OCI-LY1 (cell line): ENCODE measurements around the gene FANCD2OS.

Experiments used
- H2AFZ ChIP-seq: fragments of 200-600 bp; sonication (generic), shearing (Covaris generic); 2 replicates; pipeline ENCODE4 v1.6.0; 2014; ENCODE audit warnings: antibody characterized with exemption, mild to moderate bottlenecking, low read length
- H3F3A ChIP-seq: fragments of 200-600 bp; sonication (generic), shearing (Covaris generic); 2 replicates; pipeline ENCODE4 v1.6.0; 2014; ENCODE audit warnings: mild to moderate bottlenecking, antibody characterized with exemption, low read length, moderate library complexity; ENCODE audit not compliant: insufficient read depth
- H3K27ac ChIP-seq: fragments of 200-600 bp; sonication (generic); 2 replicates; pipeline ENCODE4 v1.5.1; 2014; ENCODE audit warnings: low read length, mixed run types, mild to moderate bottlenecking, low read depth; ENCODE audit not compliant: poor library complexity, severe bottlenecking
- H3K27me3 ChIP-seq: fragments of 200-600 bp; sonication (generic); 2 replicates; pipeline ENCODE4 v1.6.0; 2014; ENCODE audit warnings: antibody characterized with exemption, mild to moderate bottlenecking, low read length, moderate library complexity; ENCODE audit not compliant: insufficient read depth
- H3K36me3 ChIP-seq: fragments of 200-600 bp; sonication (generic); 2 replicates; pipeline ENCODE4 v1.6.1; 2014; ENCODE audit warnings: mild to moderate bottlenecking, antibody characterized with exemption, low read length, moderate library complexity, mixed read lengths; ENCODE audit not compliant: insufficient read depth
- H3K4me1 ChIP-seq: fragments of 200-600 bp; sonication (generic); 2 replicates; pipeline ENCODE4 v1.5.1; 2014; ENCODE audit warnings: mild to moderate bottlenecking, low read length, moderate library complexity; ENCODE audit not compliant: insufficient read depth, severe bottlenecking
- H3K4me2 ChIP-seq: fragments of 200-600 bp; sonication (generic), shearing (Covaris generic); 2 replicates; pipeline ENCODE4 v1.6.1; 2014; ENCODE audit warnings: low read length
- H3K4me3 ChIP-seq: fragments of 200-600 bp; sonication (generic); 2 replicates; pipeline ENCODE4 v1.5.1; 2014; ENCODE audit warnings: low read length, low read depth, mild to moderate bottlenecking, mixed read lengths; ENCODE audit not compliant: poor library complexity, severe bottlenecking
- H3K79me2 ChIP-seq: fragments of 200-600 bp; shearing (Covaris generic); 2 replicates; pipeline ENCODE4 v1.6.1; 2016; ENCODE audit warnings: mixed run types, low read length, mixed read lengths; ENCODE audit not compliant: insufficient read depth
- H3K9ac ChIP-seq: fragments of 200-600 bp; sonication (generic), shearing (Covaris generic); 2 replicates; pipeline ENCODE4 v1.6.1; 2014; ENCODE audit warnings: mild to moderate bottlenecking, low read length, mixed read lengths
- H3K9me2 ChIP-seq: fragments of 200-600 bp; sonication (generic), shearing (Covaris generic); 2 replicates; pipeline ENCODE4 v1.6.1; 2014; ENCODE audit warnings: low read depth, mild to moderate bottlenecking, low read length, mixed read lengths
- H3K9me3 ChIP-seq: fragments of 200-600 bp; shearing (Covaris generic); 2 replicates; pipeline ENCODE4 v1.6.1; 2014; ENCODE audit warnings: low read length, mixed read lengths
- H4K20me1 ChIP-seq: fragments of 200-600 bp; sonication (generic), shearing (Covaris generic); 2 replicates; pipeline ENCODE4 v1.6.0; 2016; ENCODE audit warnings: mild to moderate bottlenecking, low read length; ENCODE audit not compliant: insufficient read depth
- CTCF ChIP-seq: fragments of 200-600 bp; sonication (generic), shearing (Covaris generic); IDR thresholded peaks from 2 replicates; pipeline ENCODE4 v1.5.1; 2017; ENCODE audit warnings: mild to moderate bottlenecking, antibody characterized with exemption, low read length, moderate library complexity, mixed read lengths
- EZH2 ChIP-seq: fragments of 200-600 bp; sonication (generic), shearing (Covaris generic); IDR thresholded peaks from 2 replicates; pipeline ENCODE4 v1.8.0; 2017; ENCODE audit warnings: borderline replicate concordance, mixed run types, mild to moderate bottlenecking, antibody characterized with exemption, low read length, moderate library complexity, mixed read lengths

Gene FANCD2OS

GRCh38 chr3:10122724-10123123 lies 14.7 kb upstream of the FANCD2OS start:
- Histone ChIP-seq H3F3A (no peaks in the 10 kb centered on the region), H3K27ac (no peak overlapping the region), H3K4me2 (no peak overlapping the region), H3K9me2 (no peaks in the 10 kb centered on the region), H3K4me3 (no peak overlapping the region), H3K4me1 (peaks cover 1% of the 10 kb centered on the region), H2AFZ (no peak overlapping the region), H3K79me2 (peaks cover 42% of the 10 kb centered on the region), H3K9ac (no peak overlapping the region), H3K27me3 (no peaks in the 10 kb centered on the region), H4K20me1 (no peaks in the 10 kb centered on the region), H3K9me3 (no peaks in the 10 kb centered on the region), H3K36me3 (peaks cover 84% of the 10 kb centered on the region)
- TF ChIP-seq EZH2 (no peak), CTCF (no peak)

- Histone ChIP-seq H3K27me3 (no peaks in the 10 kb centered on the region), H3K4me2 (no peak overlapping the region), H3K27ac (no peak overlapping the region), H3K9me3 (no peaks in the 10 kb centered on the region), H3K9ac (no peak overlapping the region), H2AFZ (no peak overlapping the region), H3K36me3 (peaks cover 79% of the 10 kb centered on the region), H3F3A (no peaks in the 10 kb centered on the region), H3K9me2 (no peaks in the 10 kb centered on the region), H3K4me1 (peaks cover 18% of the 10 kb centered on the region), H3K79me2 (peaks cover 58% of the 10 kb centered on the region), H4K20me1 (no peaks in the 10 kb centered on the region), H3K4me3 (no peak overlapping the region)
- no peak for TF ChIP-seq EZH2
- no peak for TF ChIP-seq CTCF
Observed at GRCh38 chr3:10121064-10121463, 13.0 kb upstream of the FANCD2OS start.

GRCh38 chr3:10119376-10119775 lies 11.3 kb upstream of the FANCD2OS start:
- H3K9me3 ChIP-seq, result no peaks in the 10 kb centered on the region
- no peaks in the 10 kb centered on the region for H3K27me3 ChIP-seq
- no peaks in the 10 kb centered on the region for H3K9me2 ChIP-seq
- no peak overlapping the region for H3K4me2 ChIP-seq
- H3K36me3 ChIP-seq, result peaks cover 62% of the 10 kb centered on the region
- H3K9ac ChIP-seq, result no peak overlapping the region
- TF ChIP-seq EZH2 (no peak), CTCF (no peak)
- H3F3A ChIP-seq, result no peaks in the 10 kb centered on the region
- H3K4me3 ChIP-seq, result no peak overlapping the region
- peaks cover 24% of the 10 kb centered on the region for H3K4me1 ChIP-seq
- no peak overlapping the region for H3K27ac ChIP-seq
- H3K79me2 ChIP-seq, result peaks cover 61% of the 10 kb centered on the region
- H4K20me1 ChIP-seq, result no peaks in the 10 kb centered on the region
- no peak overlapping the region for H2AFZ ChIP-seq
